ENCODE measurements around the gene OGN.

- TF ChIP-seq POLR2A (IDR thresholded peaks at IDR 0.05) (no peak), CTCF (IDR thresholded peaks at IDR 0.05) (no peak), POLR2AphosphoS5 (IDR thresholded peaks at IDR 0.05) (no peak)
Observed at GRCh38 chr9:92444841-92445240, 40.5 kb upstream of the OGN start.
